Urinary bladder (tissue), 4 donors: ENCODE measurements around the gene MYD88. TPM values are rescaled to one million over a fixed set of nuclear protein-coding genes. Genes with fewer than 3 reads are reported as not detected.

Experiments used
- DNase-seq: peaks from one replicate; pipeline ENCODE4 v3.0.0-alpha.2; 2015; ENCODE audit errors: extremely low spot score
- H3K27ac ChIP-seq: one replicate; pipeline ENCODE4 v1.5.1; 2013; ENCODE audit warnings: low read depth, mild to moderate bottlenecking, moderate library complexity
- H3K36me3 ChIP-seq: one replicate; pipeline ENCODE4 v1.6.1; 2013; ENCODE audit warnings: mild to moderate bottlenecking, moderate library complexity; ENCODE audit not compliant: insufficient read depth
- H3K4me1 ChIP-seq: one replicate; pipeline ENCODE4 v1.6.1; 2013; ENCODE audit warnings: mild to moderate bottlenecking, moderate library complexity; ENCODE audit not compliant: insufficient read depth
- H3K4me3 ChIP-seq: one replicate; pipeline ENCODE4 v1.5.1; 2013; ENCODE audit warnings: low read depth, low read length
- WGBS: extraction: QIAGEN DNeasy Blood & Tissue Kit; methylation state at CpG from one replicate; pipeline ENCODE4 v1.1.7; 2013; 5-methylcytosine and 5-hydroxymethylcytosine counted together
- polyA plus RNA-seq: library from polyadenylated mRNA; stranded (reverse); fragments of 200-250 nt; gene quantifications from one replicate; pipeline ENCODE4 v1.2.3, GENCODE V29; 2013
- total RNA-seq: library from RNA; depleted of rRNA; stranded (reverse); fragments of >200 nt; gene quantifications from one replicate; pipeline ENCODE4 v1.2.3, GENCODE V29; 2014
- donor health status: healthy with polysubstance abuse.
- donor health status: healthy.

Gene MYD88
- total and polyA plus RNA-seq, 2 donors = 8.0 to 36.3 TPM

DNA sequence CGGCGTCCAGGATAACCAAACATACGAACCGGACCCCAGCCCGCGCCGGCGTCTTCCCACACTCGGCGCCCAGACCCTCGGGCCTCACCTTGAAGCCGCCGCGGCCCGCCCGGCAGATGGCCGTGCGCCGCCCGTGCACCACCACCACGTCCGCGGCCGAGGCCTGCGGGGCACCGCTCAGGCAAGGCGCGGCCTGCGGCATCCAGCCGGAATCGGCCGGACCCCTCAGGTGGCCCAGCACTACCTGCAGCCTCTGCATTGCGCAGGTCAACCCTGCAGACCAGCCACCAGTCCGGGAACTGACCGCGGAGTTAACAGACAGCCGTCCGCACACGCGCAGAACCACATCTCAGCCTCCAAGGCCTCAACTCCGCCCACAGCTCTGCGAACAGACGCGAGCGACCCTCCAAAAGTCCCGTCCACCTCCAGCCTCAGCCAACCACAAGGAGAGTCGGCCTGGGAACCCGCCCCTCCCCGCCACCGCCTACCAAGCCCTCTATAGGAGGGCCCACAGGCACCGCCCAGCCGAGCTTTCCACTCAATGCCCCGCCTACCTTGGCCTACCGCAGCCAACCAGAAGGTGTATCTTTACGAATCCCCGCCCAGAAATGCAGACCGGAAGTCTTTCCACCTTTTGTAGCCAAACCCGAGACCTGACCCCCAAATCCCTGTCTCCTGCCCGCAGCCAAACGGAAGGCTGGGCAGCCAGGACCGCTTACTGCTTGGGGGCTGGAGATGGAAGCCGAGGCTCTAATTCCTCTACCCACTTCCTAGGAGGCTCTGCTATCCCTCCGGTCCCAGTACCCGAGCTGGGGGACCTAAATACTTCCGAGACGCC, 1.5 kb upstream of the MYD88 start, which contains the start of gene ACAA1:
Gene ACAA1, minus strand, starts transcription at position 351 of the 838 bp plus-strand sequence. Its CDS starts 92 bp downstream, at position 259.
- no peaks in the 10 kb centered on the region for H3K4me1 ChIP-seq
- peak within 1 kb of the TSS; percentile 94 for H3K4me3 ChIP-seq
- no peaks in the 10 kb centered on the region for H3K36me3 ChIP-seq
- H3K27ac ChIP-seq = peak within 1 kb of the TSS; percentile 86
- under 1% methylated on average over 66 of the region's 66 CpGs for WGBS
- DNase-seq = peak; percentile 98

DNA sequence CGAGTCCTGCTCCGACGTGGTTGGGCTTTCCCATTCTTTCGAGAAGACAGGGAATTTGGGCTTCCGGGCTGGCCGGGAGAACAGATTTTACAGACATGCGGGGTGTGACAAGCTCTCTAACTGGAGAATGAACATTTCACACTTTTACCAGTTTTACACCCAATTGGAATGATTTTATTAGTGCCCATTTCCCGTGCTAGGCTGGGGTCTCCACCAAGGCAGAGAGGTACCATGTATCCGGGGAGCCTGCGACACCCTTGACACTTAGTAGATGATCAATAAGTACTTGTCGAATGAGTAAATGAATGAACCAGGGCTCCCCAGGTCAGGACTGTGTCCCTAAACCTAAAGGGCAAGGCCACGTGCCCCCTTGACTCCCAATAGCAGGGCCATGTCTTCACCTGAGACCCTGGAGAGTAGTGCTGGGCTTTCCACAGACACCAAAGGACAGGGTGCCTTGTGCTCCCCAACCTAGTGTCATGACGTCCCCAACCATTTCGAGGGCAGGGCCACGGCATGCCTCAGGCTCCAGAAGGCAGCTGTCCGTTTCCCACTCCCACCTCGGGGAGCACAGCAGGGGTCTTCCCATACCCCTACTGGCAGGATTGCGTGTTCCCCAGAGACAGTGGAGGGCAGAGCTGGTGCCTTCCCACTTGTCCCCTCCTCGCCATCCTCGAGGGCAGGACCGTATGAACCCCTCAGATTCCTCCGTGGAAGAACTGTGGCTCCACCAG, 679 bp upstream of the MYD88 start:
- WGBS = 17% methylated on average over 22 of the region's 22 CpGs
- peak overlapping the region; percentile 69 for H3K4me3 ChIP-seq
- H3K36me3 ChIP-seq = no peaks in the 10 kb centered on the region
- no peak for DNase-seq
- H3K27ac ChIP-seq = peak overlapping the region; percentile 86
- H3K4me1 ChIP-seq = no peaks in the 10 kb centered on the region

DNA sequence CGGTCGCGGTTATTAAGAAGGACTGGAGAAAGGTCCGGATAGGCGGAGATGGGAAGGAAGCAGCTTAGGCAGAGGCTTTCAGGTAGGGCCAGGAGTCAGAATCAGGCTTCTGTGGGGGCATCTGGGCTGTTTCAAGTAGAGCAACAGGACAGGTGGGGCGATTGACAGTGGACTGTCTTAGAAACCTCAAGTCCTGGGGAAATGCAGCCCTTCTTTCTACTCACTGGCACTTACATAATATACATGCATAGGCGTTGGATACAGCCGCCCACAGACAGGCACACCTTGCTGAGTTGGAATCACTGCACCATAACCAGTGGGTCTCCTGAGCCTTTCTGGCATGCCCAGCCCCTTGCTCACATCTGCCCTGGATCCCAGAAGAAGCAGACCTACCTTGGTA, 730 bp downstream of the MYD88 start:
- H3K4me1 ChIP-seq = no peaks in the 10 kb centered on the region
- peak overlapping the region; percentile 86 for H3K27ac ChIP-seq
- 14% methylated on average over 8 of the region's 8 CpGs for WGBS
- H3K4me3 ChIP-seq = peak overlapping the region; percentile 69
- DNase-seq = no peak
- no peaks in the 10 kb centered on the region for H3K36me3 ChIP-seq

DNA sequence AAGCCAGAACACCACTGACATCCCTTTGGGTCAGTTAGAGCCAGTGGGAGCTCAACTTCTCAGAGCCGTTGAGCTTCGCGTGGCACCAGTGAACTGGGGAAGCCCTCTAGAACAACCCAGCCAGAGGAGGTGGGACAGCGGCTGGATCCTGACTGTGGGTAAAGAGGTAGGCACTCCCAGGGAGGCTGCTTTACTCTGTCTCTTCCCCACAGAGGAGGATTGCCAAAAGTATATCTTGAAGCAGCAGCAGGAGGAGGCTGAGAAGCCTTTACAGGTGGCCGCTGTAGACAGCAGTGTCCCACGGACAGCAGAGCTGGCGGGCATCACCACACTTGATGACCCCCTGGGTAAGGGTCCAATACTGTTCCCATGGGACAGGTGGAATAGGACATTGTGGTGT, 1.2 kb downstream of the MYD88 start:
- WGBS = 85% methylated on average over 7 of the region's 7 CpGs
- no peak for DNase-seq
- Histone ChIP-seq H3K36me3 (no peaks in the 10 kb centered on the region), H3K4me1 (no peaks in the 10 kb centered on the region), H3K27ac (no peak overlapping the region), H3K4me3 (peak overlapping the region; percentile 69)

DNA sequence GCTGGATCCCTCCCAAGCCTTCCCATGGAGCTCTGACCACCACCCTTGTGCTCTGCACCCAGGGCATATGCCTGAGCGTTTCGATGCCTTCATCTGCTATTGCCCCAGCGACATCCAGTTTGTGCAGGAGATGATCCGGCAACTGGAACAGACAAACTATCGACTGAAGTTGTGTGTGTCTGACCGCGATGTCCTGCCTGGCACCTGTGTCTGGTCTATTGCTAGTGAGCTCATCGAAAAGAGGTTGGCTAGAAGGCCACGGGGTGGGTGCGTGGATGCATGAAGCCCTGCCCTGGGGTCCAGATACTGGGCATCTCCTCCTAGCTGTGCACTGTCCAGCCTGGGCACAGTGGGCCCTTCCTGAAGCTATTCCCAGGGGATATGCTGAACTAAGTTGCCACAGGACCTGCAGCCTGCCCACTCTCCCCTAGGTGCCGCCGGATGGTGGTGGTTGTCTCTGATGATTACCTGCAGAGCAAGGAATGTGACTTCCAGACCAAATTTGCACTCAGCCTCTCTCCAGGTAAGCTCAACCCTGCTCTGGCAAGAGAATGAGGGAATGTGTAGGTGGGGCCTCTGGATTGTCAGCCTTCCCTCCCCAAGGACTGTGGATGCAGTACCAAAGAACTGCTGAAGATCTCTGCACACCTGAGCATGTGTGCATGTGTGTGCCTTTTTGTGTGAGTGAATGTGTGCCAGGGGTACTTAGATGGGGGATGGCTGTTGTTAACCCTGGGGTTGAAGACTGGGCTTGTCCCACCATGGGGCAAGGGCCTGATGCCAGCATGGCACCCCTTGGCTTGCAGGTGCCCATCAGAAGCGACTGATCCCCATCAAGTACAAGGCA, 2.1 kb downstream of the MYD88 start:
- Histone ChIP-seq H3K4me1 (no peaks in the 10 kb centered on the region), H3K27ac (no peak overlapping the region), H3K36me3 (no peaks in the 10 kb centered on the region), H3K4me3 (no peak overlapping the region)
- WGBS = 97% methylated on average over 13 of the region's 13 CpGs
- no peak for DNase-seq

DNA sequence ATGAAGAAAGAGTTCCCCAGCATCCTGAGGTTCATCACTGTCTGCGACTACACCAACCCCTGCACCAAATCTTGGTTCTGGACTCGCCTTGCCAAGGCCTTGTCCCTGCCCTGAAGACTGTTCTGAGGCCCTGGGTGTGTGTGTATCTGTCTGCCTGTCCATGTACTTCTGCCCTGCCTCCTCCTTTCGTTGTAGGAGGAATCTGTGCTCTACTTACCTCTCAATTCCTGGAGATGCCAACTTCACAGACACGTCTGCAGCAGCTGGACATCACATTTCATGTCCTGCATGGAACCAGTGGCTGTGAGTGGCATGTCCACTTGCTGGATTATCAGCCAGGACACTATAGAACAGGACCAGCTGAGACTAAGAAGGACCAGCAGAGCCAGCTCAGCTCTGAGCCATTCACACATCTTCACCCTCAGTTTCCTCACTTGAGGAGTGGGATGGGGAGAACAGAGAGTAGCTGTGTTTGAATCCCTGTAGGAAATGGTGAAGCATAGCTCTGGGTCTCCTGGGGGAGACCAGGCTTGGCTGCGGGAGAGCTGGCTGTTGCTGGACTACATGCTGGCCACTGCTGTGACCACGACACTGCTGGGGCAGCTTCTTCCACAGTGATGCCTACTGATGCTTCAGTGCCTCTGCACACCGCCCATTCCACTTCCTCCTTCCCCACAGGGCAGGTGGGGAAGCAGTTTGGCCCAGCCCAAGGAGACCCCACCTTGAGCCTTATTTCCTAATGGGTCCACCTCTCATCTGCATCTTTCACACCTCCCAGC, 2.9 kb downstream of the MYD88 start:
- Histone ChIP-seq H3K36me3 (no peaks in the 10 kb centered on the region), H3K4me3 (no peak overlapping the region), H3K4me1 (no peaks in the 10 kb centered on the region), H3K27ac (no peak overlapping the region)
- 94% methylated on average over 7 of the region's 7 CpGs for WGBS
- no peak for DNase-seq

DNA sequence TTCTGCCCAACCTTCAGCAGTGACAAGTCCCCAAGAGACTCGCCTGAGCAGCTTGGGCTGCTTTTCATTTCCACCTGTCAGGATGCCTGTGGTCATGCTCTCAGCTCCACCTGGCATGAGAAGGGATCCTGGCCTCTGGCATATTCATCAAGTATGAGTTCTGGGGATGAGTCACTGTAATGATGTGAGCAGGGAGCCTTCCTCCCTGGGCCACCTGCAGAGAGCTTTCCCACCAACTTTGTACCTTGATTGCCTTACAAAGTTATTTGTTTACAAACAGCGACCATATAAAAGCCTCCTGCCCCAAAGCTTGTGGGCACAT, 3.5 kb downstream of the MYD88 start:
- no peak for DNase-seq
- 95% methylated on average over 2 of the region's 2 CpGs for whole genome bisulfite sequencing
- Histone ChIP-seq H3K36me3 (no peaks in the 10 kb centered on the region), H3K4me1 (no peaks in the 10 kb centered on the region), H3K27ac (no peak overlapping the region), H3K4me3 (no peak overlapping the region)

DNA sequence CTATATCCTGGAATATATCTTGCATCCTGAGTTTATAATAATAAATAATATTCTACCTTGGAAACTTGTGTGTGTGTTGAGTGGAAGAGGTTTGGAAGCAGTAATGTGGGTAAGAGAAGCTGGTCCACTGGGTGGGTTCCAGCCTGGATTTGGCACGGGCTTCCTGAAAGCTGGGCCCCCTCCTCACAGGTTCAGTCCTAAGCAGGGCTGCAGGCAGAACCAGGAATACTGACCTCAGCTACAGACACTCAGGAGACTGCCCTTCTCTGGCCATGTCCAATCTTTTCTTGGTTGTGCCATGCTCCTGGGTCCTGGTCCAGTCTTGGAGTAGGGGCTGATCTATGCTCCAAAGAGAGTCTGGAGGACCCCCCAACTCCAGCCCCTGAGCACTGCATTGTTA, 4.5 kb downstream of the MYD88 start:
- no peaks in the 10 kb centered on the region for H3K4me1 ChIP-seq
- no peak overlapping the region for H3K27ac ChIP-seq
- H3K36me3 ChIP-seq = no peaks in the 10 kb centered on the region
- H3K4me3 ChIP-seq = no peak overlapping the region
- 76% methylated on average over 1 of the region's 1 CpG for WGBS
- DNase-seq = no peak

DNA sequence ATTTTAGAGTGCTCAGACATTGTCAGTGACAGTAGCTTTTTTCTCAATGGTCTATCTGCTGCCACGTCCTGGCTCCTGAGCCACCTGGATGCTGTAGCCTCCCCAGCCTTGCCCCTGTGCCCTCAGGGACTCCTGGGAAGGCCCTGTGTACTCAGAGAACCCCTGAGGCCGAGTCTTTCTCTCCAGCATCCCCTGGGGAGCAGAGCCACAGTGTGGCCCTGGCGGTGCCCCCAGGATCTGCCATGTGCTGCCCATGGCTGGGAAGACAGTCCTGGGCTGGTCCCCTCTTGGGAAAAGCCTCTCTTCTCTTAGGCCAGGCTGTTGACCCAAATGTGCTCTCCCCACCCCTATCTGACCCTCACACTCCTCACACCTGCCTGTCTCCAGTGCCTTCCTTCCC, 5.0 kb downstream of the MYD88 start:
- DNase-seq = no peak
- 70% methylated on average over 3 of the region's 3 CpGs for WGBS

DNA sequence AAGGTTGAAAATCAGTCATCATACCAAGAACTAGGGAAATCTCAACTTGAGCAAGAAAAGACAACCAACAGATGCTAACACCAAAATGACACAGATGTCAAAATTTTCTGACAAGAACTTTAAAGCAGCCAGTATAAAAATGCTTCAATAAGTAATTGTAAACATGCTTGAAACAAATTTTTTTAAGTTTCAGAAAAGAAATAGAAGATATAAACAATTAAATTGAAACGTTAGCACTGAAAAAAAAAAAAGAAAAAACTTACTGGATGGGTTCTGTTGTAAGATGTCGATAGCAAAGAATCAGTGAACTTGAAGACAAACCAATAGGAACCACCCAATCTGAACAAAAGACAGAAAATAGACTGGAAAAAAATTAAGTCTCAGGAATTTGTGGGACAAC, 8.0 kb downstream of the MYD88 start:
- Histone ChIP-seq H3K4me1 (no peaks in the 10 kb centered on the region), H3K4me3 (no peak overlapping the region), H3K36me3 (no peaks in the 10 kb centered on the region), H3K27ac (no peak overlapping the region)
- DNase-seq = no peak
- 86% methylated on average over 2 of the region's 2 CpGs for WGBS

More for the DNA sequence above, 5.0 kb downstream of the MYD88 start:
- no peaks in the 10 kb centered on the region for H3K4me1 ChIP-seq
- H3K36me3 ChIP-seq = no peaks in the 10 kb centered on the region
- H3K4me3 ChIP-seq = no peak overlapping the region
- no peak overlapping the region for H3K27ac ChIP-seq

DNA sequence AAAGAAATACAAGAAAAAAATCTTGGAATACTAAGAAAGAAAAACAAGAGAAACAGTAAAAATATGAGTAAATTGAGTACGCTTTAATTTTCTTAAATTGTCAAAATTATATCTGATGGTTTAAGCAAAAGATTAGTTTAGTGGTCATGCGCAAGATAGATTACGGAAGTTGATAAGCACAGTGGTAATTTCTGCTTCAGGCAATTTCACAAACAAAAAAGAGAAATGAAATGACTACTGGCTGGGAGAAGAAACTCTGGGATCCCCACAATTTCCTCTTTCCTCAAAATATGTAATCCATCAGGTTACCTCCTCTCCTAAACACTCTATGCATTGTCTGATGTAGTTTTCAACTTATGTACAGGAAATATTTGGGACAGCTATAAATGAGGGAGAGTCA, 9.0 kb downstream of the MYD88 start:
- Histone ChIP-seq H3K4me3 (no peak overlapping the region), H3K36me3 (no peaks in the 10 kb centered on the region), H3K4me1 (no peaks in the 10 kb centered on the region), H3K27ac (no peak overlapping the region)
- 89% methylated on average over 3 of the region's 3 CpGs for WGBS
- DNase-seq = no peak

DNA sequence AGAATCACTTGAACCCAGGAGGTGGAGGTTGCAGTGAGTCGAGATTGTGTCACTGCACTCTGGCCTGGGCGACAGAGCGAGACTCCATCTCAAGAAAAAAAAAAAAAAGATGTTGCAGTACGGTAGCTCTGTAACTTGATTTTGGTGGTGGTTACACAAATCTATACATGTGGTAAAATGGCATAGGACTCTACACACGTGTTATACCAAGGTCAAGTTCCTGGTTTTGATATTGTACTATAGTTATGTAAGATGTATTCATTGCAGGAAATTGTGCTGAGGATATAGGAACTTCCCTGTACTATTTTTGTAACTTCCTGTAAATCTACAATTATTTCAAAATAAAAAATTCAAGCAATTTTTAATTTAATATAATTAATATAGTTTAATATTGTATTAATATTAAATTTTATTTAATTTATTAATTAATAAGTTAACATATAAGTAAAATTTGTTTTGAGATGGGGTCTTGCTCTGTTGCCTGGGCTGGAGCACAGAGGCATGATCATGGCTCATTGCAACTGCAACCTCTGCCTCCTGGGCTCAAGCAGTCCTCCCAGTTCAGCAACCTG, 9.9 kb downstream of the MYD88 start:
- Histone ChIP-seq H3K27ac (no peak overlapping the region), H3K4me3 (no peak overlapping the region), H3K4me1 (no peaks in the 10 kb centered on the region), H3K36me3 (no peaks in the 10 kb centered on the region)
- no peak for DNase-seq
- 79% methylated on average over 5 of the region's 5 CpGs for WGBS

DNA sequence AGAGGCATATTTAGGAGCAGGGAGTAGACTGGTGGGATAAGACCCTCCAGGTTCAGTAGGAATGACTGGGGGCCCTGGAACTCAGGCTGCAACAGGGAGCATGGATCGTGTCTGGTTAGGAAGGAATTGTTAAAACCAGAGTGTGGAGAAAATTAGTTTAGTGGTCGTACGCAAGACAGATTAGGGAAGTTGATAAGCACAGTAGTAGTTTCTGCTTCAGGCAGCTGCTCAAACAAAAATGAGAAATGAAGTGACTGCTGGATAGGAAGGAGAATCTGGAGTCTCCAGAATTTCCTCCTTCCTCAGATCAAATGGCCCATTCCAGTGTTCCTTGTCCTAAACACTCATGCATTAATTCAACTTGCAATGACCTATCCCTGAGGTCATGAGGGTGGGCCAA, 11.2 kb downstream of the MYD88 start:
- Histone ChIP-seq H3K36me3 (no peaks in the 10 kb centered on the region), H3K4me3 (no peak overlapping the region), H3K27ac (no peak overlapping the region), H3K4me1 (no peaks in the 10 kb centered on the region)
- WGBS = 62% methylated on average over 3 of the region's 3 CpGs
- DNase-seq = no peak
